ENCODE measurements around the gene DOCK2.

The DOCK2 gene

GRCh38 chr5:169602535-169602934, 34.5 kb upstream of the DOCK2 start:
- no peak for TF ChIP-seq CTCF (IDR thresholded peaks at IDR 0.05; ENCODE audit: insufficient read depth, low read length, poor library complexity, severe bottlenecking)
- TF ChIP-seq EZH2phosphoT487 (conservative IDR thresholded peaks at IDR 0.05; ENCODE audit: low read length) = no peak
- no peaks in the 10 kb centered on the region for H3K9me3 ChIP-seq (ENCODE audit: insufficient read depth, low read length)
- H3K27me3 ChIP-seq (ENCODE audit: low read length) = no peaks in the 10 kb centered on the region
- H3K36me3 ChIP-seq (ENCODE audit: low read length) = peaks cover 56% of the 10 kb centered on the region
- H4K20me1 ChIP-seq (ENCODE audit: low read depth, low read length) = no peaks in the 10 kb centered on the region
- H3K9ac ChIP-seq (ENCODE audit: low read length) = no peak overlapping the region
- no peaks in the 10 kb centered on the region for H3K79me2 ChIP-seq (ENCODE audit: insufficient read depth, low read length)
- no peak overlapping the region for H3K27ac ChIP-seq (ENCODE audit: low read depth, low read length)
- H3K4me3 ChIP-seq (ENCODE audit: insufficient read depth, low read length, poor library complexity, severe bottlenecking) = no peak overlapping the region
- H3K4me2 ChIP-seq (ENCODE audit: low read depth, low read length, poor library complexity, severe bottlenecking) = no peak overlapping the region
- H2AFZ ChIP-seq (ENCODE audit: low read depth, low read length, severe bottlenecking) = no peak overlapping the region
- 0 out of 2 replicates have a peak, but pooled peaks cover 3% of the 10 kb centered on the region for H3F3A ChIP-seq (ENCODE audit: insufficient read depth)
- no peaks in the 10 kb centered on the region for H3K9me2 ChIP-seq (replicated peaks; ENCODE audit: insufficient read depth, low read length)

GRCh38 chr5:169606279-169606678, 30.8 kb upstream of the DOCK2 start:
- Histone ChIP-seq H3K4me2 (ENCODE audit: low read depth, low read length, poor library complexity, severe bottlenecking) (no peak overlapping the region), H3K36me3 (ENCODE audit: low read length) (peaks cover 24% of the 10 kb centered on the region)
- TF ChIP-seq EZH2phosphoT487 (conservative IDR thresholded peaks at IDR 0.05; ENCODE audit: low read length) (no peak), CTCF (IDR thresholded peaks at IDR 0.05; ENCODE audit: insufficient read depth, low read length, poor library complexity, severe bottlenecking) (no peak)

GRCh38 chr5:169607882-169608281, 29.2 kb upstream of the DOCK2 start:
- no peaks in the 10 kb centered on the region for H3K9me2 ChIP-seq (replicated peaks; ENCODE audit: insufficient read depth, low read length)
- TF ChIP-seq EZH2phosphoT487 (conservative IDR thresholded peaks at IDR 0.05; ENCODE audit: low read length) (no peak), CTCF (IDR thresholded peaks at IDR 0.05; ENCODE audit: insufficient read depth, low read length, poor library complexity, severe bottlenecking) (no peak)
- H3K9me3 ChIP-seq (ENCODE audit: insufficient read depth, low read length) = no peaks in the 10 kb centered on the region
- no peak overlapping the region for H2AFZ ChIP-seq (ENCODE audit: low read depth, low read length, severe bottlenecking)
- 0 out of 2 replicates have a peak, but pooled peaks cover under 1% of the 10 kb centered on the region for H3F3A ChIP-seq (ENCODE audit: insufficient read depth)
- H3K4me3 ChIP-seq (ENCODE audit: insufficient read depth, low read length, poor library complexity, severe bottlenecking) = no peak overlapping the region
- peaks cover 15% of the 10 kb centered on the region; the same call in 1 of the 2 replicates for H3K36me3 ChIP-seq (ENCODE audit: low read length)
- H3K79me2 ChIP-seq (ENCODE audit: insufficient read depth, low read length) = no peaks in the 10 kb centered on the region
- H3K27me3 ChIP-seq (ENCODE audit: low read length) = no peaks in the 10 kb centered on the region
- no peak overlapping the region for H3K4me2 ChIP-seq (ENCODE audit: low read depth, low read length, poor library complexity, severe bottlenecking)
- H3K9ac ChIP-seq (ENCODE audit: low read length) = no peak overlapping the region
- H4K20me1 ChIP-seq (ENCODE audit: low read depth, low read length) = no peaks in the 10 kb centered on the region
- no peak overlapping the region for H3K27ac ChIP-seq (ENCODE audit: low read depth, low read length)

More at GRCh38 chr5:169606279-169606678, 30.8 kb upstream of the DOCK2 start:
- H3F3A ChIP-seq (ENCODE audit: insufficient read depth) = 0 out of 2 replicates have a peak, but pooled peaks cover 3% of the 10 kb centered on the region
- H4K20me1 ChIP-seq (ENCODE audit: low read depth, low read length) = no peaks in the 10 kb centered on the region
- no peak overlapping the region for H3K27ac ChIP-seq (ENCODE audit: low read depth, low read length)
- no peaks in the 10 kb centered on the region for H3K9me2 ChIP-seq (replicated peaks; ENCODE audit: insufficient read depth, low read length)
- H2AFZ ChIP-seq (ENCODE audit: low read depth, low read length, severe bottlenecking) = no peak overlapping the region
- H3K9ac ChIP-seq (ENCODE audit: low read length) = no peak overlapping the region
- no peak overlapping the region for H3K4me3 ChIP-seq (ENCODE audit: insufficient read depth, low read length, poor library complexity, severe bottlenecking)
- no peaks in the 10 kb centered on the region for H3K9me3 ChIP-seq (ENCODE audit: insufficient read depth, low read length)
- no peaks in the 10 kb centered on the region for H3K27me3 ChIP-seq (ENCODE audit: low read length)
- H3K79me2 ChIP-seq (ENCODE audit: insufficient read depth, low read length) = no peaks in the 10 kb centered on the region
